NK-92 (cell line): ENCODE data around the gene LEPROT.

Experiments
- DNase-seq: peaks from one replicate; lab custom pipeline; 2025; ENCODE audit not compliant: unreplicated experiment; lab: John Stamatoyannopoulos, UW

Gene LEPROT

DNA sequence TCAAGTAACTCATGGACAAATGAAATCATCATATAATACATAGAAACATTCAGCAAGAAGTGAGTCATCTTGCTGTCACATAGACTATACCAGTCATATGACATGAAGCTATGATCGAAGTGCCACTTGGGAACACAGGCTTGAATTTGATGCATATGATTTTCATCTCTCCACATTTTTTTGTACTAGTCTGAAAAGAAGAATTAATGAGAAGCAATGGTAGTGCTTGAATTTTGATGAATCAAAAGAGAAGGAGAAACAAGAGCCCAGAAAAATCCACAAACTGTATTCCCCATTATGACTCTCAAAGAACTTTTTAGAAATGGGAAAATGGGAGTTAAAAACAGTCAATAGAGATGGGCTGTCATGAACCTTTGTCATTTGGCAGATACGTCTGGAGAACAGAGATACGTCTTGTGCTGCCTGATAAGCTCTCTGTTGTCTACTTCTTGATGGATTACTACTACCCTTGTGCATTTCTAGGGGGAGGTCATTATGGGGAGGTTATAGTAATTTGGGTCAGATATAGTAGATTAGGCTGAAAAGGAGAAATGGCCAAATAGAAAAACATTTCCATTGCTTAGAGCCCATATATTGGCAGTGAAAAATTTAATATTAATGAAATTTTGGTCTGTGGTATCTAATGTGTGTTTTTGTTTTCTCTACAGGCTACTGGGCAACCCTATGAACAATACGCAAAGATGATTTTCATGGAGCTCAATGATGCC, 8.0 kb upstream of the LEPROT start:
- no peak for DNase-seq

DNA sequence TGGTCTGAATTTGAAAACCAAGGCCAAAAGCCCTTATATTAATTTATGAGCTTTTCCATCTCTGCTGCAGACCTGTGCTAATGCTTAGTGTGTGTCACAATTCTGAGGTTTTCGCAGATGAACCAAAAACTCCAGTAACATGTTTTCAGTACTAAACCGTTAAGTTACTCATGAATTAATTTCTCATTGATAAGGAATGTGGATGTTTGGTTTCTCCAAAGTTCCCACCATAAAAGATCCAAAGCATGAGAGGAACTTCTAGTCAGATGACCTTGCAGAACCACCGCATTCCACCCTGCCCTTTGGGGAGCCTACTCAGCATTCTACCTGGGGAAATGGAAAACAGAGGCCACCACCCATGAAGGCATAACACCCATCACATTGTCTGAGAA, 7.5 kb upstream of the LEPROT start:
- no peak for DNase-seq

DNA sequence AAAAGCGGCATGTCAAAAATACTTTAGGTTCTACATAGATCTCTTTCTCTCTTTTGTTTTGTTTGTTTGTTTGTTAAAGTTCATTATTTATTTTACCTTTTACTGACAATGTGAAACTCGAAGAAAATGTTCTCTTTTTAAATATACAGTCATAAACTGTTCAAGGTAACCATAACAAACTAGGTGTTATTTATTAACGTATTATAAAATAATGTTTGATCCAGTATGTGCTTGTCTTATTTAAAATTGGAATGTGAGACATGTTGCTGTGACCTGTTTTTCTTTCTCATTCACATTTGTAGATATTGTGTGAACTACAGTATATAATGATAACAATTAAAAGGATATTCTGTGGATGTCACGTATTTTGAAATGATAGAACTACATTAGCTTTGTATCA, 5.9 kb upstream of the LEPROT start:
- no peak for DNase-seq

DNA sequence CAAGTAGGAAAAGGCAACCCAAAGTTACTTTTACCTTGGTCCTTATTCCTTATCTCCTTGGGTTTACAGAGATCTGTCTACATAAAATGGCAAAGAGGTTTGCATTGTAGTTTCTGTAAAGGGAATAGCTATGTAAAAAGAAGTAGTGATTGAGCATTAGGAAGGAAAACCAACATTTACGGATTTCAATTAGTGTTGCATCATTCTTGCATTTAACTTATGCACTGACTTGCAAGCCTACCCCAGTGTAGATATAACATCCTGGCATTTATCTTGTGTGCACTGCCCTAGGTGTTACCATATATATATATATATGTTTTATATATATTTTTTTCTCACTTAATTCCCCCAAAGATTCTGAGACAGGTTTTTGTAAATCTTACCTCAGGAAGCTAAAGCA, 3.7 kb upstream of the LEPROT start:
- no peak for DNase-seq

DNA sequence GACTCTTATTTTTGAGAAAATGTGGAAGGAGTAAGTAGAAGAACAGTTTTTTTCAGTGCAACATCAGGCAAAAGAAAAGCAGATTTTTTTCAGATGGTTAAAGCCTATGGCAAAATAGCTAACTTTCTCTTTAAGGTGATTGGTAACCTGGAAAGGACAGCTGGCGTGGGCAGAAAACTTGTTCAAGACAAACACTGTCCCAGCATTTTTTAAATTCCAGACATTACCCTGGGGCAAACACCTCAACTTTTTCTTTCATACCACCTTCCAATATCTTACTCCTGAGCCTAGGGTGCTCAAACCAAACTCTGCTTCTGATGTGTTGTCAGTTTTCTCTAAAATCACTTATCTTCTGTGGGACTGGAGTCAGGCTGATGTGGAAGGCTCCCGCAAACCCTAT, 2.7 kb upstream of the LEPROT start:
- no peak for DNase-seq

- no peak for DNase-seq
Measured at GRCh38 chr1:65418522-65419185, 1.8 kb upstream of the LEPROT start.

- DNase-seq = peak; percentile 95
Measured at GRCh38 chr1:65419681-65420589, 533 bp upstream of the LEPROT start.

- DNase-seq = no peak
Measured at GRCh38 chr1:65421351-65422025, 1.0 kb downstream of the LEPROT start.

DNA sequence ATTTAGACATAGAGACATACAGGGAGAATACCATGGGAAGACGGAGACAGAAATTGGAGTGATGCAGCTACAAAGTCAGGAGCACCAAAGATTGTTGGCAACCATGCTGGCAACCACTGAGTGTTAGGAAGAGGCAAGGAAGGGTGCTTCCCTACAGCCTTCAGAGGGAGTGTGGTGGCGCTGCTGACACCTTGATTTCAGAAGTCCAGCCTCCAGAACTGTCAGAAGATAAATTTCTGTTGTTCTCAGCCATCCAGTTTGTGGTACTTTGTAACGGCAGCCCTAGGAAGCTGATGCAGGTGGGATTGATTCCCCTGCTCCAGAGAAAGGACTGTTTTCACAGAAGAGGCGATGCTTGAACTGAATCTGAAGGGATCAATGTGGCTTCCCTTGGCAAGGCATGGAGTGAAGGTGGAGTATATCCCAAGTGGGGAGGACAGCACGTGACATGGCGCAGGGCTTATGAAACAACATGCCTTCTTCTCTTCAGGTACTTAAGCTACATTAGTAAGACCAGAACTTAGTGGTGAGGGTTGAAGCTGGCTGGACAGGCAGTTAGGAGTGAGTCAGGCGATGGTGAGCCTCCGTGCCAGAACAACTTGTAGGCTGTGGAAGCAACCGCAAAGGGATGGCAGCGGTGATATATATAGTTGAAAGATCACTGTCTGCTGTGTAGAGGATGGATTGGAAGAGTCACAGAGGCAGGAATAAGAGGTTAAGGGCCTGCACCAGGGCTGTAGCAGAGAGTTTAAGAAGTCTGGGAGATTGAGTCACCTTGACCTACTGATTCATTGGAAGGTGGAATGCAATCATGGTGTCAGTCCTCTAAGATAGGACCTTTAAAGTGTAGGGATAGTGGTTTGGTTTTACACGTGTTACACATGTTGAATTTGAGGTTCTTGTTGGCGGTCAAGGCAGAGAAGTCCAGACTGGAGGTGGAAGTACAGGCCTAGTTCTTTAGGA, 2.1 kb downstream of the LEPROT start:
- no peak for DNase-seq

DNA sequence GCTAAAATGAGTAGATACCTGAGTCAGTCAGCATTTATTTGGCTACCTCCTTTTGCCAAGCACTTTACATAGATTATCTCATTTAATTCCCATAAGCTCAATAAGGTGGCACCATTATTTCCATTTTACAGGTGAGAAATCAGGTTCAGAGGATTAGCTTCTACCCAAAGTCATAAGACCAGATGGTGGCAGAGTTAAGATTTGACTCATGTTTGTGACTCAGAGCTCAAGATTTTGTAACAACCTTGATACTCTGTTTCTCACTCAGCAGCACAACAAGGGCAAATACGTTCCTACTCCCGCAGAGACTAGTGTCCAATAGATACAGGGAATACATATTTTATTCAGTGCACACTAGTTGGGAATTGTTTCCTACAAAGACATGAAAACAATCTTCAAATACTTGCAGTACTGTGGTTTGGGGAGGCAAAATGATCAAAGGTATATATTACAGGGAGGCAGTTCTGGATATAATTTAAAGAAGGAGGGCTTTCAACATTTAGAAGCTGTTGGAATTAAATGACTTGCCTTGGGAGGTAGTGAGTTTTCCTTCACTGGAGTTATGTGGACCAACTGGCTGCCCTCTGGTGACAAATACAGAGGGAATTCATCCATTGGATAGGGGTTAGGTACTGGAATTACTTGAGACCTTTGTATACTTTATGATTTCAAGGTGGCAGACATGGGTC, 3.6 kb downstream of the LEPROT start:
- DNase-seq = no peak

DNA sequence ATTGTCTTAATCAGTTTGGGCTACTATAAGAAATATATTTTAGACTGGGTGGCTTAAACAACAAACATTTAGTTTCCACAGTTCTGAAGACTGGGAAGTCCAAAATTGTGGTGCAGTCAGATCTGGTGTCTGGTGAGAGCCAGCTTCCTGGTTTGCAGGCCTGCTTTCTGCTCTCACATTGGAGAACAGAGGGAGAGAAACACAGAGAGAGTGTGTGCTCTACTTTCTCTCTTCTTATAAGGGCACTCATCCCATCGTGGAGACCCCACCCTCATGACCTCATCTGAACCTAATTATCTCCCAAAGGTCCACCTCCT, 4.1 kb downstream of the LEPROT start:
- no peak for DNase-seq

- no peak for DNase-seq
Measured at GRCh38 chr1:65425006-65425405, 4.5 kb downstream of the LEPROT start.

DNA sequence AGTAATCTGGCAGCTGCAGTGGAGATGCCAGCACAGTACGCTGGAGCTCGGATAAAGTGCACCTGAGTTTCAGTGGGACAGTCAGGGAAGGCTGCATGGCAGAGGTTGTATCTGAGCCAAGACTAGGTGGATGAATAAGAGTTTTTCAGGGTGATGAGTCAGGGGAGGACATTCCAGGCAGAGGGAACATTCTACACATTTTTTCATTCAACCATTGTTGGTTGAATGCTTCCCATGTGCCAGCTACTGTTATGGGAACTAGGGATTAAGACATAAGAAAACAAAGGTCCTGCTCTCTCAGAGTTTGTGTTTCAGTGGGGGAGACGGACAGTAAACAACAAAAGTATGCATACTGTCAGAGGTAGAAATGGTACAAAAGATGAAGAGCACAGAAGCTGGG, 5.2 kb downstream of the LEPROT start:
- no peak for DNase-seq

GRCh38 chr1:65429078-65429477, 8.6 kb downstream of the LEPROT start:
- no peak for DNase-seq

DNA sequence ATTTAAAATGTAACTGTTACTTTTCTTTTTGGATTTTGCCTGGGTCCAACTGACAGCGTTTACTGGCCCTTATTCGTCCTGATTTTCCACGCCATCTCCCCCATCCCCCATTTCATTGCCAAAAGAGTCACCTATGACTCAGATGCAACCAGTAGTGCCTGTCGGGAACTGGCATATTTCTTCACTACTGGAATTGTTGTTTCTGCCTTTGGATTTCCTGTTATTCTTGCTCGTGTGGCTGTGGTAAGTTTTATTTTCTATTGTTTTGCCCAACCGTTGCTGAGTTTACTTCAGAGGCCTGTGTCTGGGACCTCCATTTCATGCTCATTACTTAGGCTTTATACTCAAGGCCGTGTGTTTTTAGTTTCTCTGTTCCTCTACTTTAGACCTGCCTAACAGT, 9.3 kb downstream of the LEPROT start:
- DNase-seq = no peak

DNA sequence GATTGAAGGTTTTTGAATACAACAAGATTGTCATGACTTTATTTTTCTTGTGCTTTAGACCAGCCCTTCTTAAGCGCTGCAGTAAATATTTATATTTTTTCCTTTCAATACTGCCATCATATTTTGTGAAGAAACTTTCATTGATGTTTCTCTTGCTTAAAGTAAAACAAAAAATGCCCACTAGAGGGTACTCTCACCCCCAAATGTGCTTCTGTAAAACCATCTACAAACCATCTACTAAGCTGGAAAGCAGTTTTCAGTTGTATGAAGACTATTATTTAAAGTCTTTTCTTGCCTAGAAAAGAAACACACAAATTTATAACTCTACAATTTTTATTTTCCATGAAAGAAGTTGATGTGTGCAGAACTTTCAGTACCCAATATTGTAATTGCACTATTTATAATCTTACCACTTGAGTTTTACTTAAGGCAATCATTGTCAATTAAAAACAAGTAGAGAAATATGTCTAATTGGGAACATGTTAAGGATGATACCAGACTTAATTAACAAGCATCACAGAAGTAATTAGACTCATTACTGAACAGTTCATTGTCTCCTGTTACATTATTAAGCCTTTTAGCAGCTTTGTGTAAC, 10.7 kb downstream of the LEPROT start:
- no peak for DNase-seq

- no peak for DNase-seq
Measured at GRCh38 chr1:65432918-65433317, 12.4 kb downstream of the LEPROT start.

DNA sequence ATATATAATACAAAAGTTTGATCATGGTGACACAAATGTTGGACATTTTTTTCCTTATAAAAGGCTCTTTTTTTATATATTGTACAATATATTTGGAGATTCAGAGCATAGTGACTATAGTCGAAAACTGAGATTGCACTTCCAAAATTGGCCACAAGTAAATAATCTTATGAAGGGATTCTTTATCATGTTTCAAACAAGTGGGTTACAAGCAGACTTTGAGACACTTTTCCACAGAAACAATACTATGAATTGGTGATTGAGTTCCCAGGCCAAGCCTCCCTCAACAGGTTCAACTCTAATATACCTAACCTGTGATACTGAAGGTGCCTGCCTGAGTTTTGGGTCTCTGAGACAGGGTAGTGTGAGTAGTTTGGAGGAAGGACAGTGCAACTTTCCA, 13.8 kb downstream of the LEPROT start:
- DNase-seq = no peak

- DNase-seq = no peak
Measured at GRCh38 chr1:65434760-65435159, 14.3 kb downstream of the LEPROT start.
